ENCODE data around the gene SMIM14.
A peak's percentile ranks its signal among the peaks of the same experiment; 100 is the strongest.
"Not testable (repeated sequence)": the region's sequence is repeated elsewhere in the genome, so short reads cannot be mapped to it uniquely, and the experiment has no call there.

Gene SMIM14

DNA sequence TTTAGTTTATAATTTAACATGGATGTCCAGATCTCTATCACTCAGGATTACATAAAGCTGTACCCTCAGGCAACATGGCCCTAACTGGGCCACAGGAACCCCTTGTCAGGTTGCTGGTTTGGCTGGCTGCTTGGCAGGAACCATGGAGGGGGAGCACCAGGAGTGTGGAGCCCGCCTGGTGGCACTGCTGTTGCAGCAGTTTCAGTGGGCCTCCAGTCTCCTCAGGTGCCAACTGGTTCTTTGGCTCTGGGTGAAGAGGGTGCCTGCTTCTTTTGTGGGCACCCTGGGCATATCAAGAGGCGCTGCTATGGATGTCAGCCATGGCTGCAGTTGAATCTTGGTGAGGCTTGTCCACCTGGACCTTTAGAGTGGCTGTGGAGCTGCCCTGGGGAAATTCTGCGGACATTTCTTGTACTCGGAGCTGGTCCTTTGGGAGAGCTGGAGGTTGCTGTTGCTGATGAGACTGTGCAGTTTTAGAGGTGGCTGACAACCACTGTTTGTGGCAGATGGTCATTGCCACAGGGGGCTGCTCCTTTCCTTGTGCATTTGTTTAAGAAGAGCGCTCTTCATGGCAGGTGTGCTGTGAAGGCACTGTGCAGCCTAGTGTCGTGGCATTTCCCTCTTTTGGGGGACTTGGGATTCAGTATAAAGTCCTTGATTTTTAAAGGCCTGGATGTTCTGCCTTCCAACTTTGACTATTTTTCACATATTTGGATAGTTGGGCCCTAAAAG, 10.3 kb upstream of the SMIM14 start:
- no peak for DNase-seq (ENCODE audit: insufficient read length, low spot score)
- no peak for FAIRE-seq

DNA sequence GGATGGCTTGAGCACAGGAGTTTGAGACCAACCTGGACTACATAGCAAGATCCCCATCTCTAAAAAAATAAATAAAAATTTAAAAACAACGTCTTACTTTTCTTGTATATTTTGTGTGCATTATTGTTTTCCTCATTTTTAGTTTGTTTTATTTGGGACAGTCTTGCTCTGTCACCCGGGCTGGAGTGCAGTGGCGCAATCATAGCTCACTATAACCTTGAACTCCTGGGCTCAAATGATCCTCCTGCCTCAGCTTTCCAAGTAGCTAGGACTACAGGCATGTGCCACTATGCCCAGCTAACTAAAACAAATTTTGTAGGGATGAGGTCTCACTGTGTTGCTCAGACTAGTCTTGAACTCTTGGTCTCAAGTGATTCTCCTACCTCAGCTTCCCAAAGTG, 9.5 kb upstream of the SMIM14 start:
- no peak for DNase-seq (ENCODE audit: insufficient read length, low spot score)
- FAIRE-seq: no peak

DNA sequence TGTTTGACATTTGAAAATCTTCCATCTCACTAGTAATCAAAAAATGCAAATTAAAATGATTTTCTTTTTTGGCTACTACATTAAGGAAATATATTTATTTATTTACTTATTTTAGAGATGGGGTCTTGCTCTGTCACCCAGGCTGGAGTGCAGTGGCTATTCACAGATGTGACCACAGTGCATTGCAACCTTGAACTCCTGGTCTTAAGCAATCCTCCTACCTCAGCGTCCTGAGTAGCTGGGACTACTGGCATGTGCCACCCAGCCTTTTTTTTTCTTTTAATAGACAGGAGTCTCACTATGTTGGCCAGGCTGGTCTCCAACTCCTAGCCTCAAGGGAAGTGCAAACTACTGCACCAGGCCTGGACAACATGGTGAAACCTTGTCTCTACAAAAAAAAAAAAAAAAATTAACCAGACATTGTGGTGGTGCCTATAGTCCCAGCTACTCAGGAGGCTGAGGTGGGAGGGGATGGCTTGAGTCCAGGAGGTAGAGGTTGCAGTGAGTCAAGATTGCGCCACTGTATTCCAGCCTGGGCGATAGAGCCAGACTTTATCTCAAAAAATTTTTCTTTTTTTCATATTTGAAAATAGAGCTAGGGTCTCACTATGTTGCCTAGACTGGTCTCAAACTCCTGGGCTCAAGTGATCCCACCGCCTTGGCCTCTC, 4.4 kb upstream of the SMIM14 start:
- DNase-seq (ENCODE audit: insufficient read length, low spot score): no peak
- no peak for FAIRE-seq

DNA sequence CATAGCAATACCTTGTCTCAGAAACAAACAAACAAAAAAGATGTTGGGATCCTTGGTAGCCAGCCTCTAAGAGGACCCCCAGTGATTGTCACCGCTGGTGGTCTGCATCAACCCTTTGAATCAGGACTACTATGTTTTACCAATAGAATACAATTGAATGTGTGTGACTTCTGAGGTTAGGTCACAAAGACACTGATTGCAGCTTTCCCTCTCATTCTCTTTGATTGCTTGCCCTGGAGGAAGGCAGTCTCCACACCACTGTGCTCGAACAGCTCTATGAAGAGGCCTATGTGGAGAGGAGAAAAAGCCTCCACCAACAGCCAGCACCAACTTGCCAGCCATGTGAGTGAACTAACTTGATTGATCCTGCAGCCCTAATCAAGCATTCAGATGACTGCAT, 2.8 kb upstream of the SMIM14 start:
- FAIRE-seq: no peak
- DNase-seq (ENCODE audit: insufficient read length, low spot score): no peak

DNA sequence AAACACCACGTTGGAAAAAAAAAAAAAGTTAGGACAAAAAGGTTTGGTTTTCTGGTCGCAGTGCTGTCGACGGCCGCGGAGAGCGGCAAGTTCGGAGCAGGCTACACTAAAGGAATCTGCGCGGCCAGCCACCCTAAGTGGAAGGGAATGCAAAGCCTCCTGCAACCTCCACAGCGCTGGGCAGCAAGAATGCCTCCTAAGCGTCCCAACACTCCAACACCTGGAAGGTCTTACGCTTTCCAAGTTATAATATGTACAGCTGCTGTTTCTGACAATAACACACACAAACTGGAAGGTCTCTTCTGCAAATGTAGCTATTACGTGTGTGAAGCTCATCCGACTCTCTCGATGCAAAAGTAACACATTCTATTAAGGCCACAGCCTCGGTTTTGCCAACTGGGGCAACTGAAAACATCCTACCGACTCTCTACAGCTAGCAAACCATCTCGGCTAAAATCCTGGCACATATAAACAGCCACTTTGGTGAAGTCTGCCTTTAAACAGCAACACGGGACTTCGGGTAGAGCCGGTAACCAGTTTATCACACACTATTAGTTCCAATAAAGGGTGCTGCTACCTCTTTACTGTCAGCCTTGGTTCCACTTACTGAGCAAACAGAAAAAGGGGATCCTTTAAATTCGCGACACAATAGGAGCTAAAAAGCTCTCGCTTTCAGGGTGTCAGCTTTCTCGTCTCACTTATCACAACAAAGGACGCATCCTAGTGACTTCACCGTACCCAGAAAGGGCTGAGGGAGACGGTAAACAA, 895 bp downstream of the SMIM14 start:
- FAIRE-seq: peak; percentile 72

DNA sequence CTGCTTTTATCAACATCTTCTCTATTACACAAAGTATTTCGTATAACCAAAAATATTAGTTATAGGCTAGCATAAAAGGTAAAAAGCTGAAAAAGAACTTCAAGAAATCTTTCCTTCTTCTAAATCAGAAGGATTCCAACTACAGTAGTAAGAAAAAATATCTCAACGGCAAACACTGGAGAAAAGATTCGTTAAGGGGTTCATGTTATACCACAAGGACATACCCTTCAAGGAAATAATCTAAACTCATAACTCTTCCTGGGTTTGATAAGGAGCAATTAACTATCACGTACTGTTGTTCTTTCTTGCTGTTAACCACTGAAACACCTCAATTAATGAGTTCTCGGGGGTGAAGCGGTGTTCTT, 1.5 kb downstream of the SMIM14 start:
- no peak for FAIRE-seq

More for the DNA sequence above, 895 bp downstream of the SMIM14 start:
- DNase-seq (ENCODE audit: insufficient read length, low spot score): no peak

DNA sequence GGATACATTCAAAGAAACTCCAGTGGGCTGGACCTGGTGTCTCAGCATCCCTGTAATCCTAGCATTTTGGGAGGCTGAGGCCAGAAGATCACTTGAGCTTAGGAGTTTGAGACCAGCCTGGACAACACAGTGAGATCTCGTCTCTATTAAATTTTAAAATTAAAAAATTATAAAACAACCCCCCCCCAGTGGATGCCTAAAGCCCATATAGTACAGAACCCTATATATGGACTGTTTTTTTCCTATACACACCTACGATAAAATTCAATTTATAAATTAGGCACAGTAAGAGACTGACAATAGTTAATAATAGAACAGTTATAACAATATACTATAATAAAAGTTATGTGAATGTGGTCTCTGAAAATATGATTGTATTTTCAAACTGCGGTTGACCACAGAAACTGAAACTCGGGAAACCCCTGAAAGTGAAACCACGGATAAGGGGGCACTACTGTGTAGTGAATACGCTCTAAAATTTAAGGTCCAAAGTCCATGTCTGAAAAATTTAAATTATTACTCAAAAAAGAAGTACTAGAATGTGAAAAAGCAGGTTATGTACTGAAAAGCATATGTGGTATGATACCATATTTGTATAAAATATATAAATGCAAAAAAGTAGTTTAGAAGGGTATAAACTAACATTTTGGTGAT, 2.0 kb downstream of the SMIM14 start:
- FAIRE-seq (no peak), DNase-seq (ENCODE audit: insufficient read length, low spot score) (no peak)

More for the DNA sequence above, 1.5 kb downstream of the SMIM14 start:
- no peak for DNase-seq (ENCODE audit: insufficient read length, low spot score)

DNA sequence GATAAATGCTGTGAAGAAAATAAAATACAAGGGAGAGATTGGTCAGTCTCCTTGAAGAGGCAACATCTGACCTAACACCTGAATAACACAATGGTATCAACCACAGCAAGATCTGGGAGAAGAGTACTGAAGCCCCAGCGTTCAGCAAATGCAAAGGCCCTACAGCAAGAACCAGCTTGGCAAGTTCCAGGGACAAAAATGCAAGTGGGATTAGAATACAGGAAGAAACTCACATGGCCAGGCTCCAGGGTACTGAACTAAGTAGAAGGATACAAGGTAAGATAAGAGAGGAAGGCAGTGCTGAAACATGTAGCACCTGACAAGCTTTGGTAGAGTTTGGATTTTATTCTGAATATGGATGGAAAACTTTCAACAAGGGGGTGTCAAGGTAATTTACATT, 3.6 kb downstream of the SMIM14 start:
- FAIRE-seq (no peak), DNase-seq (ENCODE audit: insufficient read length, low spot score) (no peak)

DNA sequence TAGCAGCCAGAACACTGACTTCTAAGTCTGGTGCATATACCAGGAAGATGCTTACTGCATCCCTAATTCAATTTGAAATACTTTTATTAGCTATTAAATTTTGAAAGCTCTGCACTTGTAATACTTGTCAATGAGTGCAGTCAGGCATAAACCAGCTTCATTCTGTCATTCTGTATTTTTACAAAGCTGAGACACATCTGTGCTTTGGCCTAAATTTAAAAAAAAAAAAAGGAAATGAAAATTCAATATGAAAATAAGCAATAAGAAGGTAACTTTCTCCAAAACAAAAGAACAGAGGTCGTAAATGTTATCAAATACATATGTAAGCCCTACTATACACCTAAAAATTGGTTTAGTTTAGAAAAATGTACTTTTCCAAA, 7.0 kb downstream of the SMIM14 start:
- FAIRE-seq (peak; percentile 52), DNase-seq (ENCODE audit: insufficient read length, low spot score) (no peak)

DNA sequence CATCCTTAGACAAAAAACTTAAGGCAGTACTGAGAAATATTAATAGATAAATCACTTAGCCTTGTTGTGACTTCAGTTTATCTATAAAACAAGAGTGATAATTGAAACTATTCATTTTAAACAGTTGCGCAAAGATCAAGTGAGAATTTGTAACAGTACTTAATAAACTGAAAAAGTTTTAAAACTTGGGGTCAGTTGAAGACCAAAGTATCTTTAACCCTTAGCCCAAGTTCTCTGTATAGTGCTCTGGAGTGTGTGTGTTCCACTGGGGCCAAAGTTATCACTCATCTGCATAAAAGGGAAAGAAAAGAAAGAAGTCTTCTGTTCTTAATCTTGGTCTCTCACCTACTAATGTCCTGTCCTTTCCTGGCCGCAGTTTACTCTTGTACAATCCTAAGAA, 11.3 kb downstream of the SMIM14 start:
- FAIRE-seq (peak; percentile 55), DNase-seq (ENCODE audit: insufficient read length, low spot score) (no peak)

DNA sequence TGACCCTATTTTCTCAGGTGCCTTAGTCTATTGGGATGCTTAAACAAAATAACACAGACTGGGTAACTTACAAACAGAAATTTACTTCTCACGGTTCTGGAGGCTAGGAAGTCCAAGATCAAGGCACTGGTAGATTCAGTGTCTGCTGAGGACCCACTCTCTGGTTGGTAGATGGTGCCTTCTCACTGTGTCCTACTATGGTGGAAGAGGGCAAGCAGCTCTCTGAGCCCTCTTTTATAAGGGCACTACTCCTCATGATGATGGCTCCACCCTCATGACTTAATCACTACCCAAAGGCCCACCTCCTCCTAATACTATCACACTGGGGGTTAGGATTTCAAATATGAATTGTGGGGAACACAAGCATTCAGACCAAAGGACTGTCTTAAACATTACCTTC, 11.8 kb downstream of the SMIM14 start:
- FAIRE-seq: no peak
- DNase-seq (ENCODE audit: insufficient read length, low spot score): no peak

DNA sequence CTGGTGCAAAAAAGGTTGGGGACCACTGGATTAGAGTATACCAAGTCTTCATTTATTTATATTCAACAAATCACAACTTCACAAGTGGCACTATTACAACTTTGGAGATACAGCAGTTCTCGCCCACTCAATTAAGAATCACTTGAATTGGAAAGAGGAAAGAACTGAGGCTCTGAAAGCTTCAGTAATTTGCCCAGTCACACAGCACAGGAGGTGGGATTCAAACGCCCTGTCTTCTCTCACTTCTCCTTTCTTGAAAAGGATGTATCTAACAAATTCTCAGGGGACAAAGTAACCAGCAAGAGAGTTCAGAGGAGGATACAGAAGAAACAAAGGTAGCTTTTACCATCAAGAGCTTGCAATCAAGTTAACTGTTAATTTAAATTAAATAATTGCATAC, 12.4 kb downstream of the SMIM14 start:
- DNase-seq (ENCODE audit: insufficient read length, low spot score): peak; percentile 19
- peak; percentile 97 for FAIRE-seq

DNA sequence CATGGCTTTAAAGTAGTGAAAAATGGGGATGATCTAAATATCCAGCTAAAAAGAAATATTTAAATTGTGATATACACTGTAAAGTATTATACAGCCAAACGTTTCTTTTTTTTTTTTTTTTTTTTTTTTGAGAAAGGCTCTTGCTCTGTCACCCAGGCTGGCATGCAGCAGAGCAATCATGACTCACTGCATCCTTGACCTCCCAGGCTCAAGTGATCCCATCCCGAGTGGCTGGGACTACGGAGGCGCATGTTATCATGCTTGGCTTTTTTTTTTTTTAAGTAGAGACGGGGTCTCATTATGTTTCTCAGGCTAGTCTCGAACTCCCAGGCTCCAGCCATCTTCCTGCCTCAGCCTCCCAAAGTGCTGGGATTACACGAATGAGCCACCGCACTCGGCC, 17.1 kb downstream of the SMIM14 start:
- FAIRE-seq (no peak), DNase-seq (ENCODE audit: insufficient read length, low spot score) (no peak)

DNA sequence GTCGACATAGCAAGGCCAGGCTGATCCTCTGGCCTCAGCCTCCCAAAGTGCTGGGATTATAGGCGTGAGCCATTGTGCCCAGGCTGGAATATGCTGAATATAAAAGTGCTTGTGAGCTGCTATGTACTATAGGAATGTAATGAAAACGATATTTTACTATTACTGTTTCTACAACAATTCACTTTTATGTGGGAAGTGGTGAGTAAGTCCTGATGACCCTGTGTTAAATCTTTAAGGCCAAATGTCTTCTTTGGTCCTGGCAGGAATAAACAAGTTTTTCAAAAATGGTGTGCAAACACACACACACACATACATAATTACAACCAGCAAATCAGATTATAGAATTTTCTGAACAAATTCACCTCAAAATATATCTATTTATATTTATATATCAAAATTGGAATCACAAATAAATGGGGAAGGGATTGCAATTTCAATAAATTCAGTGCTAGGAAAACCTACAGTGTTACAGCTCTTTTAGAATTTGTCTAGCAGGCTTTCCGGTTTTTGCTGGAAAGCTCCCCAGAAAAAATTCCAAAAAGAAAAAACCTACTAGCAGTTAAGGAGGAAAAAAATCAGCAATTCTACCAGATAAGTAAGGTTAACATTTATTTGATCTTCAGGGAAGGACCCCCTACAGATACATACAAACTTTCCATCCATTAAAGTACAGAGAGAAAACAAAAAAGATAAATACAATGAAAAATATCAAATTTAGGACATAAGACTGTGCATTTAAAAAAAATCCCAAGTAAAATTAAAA, 17.9 kb downstream of the SMIM14 start:
- no peak for DNase-seq (ENCODE audit: insufficient read length, low spot score)
- no peak for FAIRE-seq

DNA sequence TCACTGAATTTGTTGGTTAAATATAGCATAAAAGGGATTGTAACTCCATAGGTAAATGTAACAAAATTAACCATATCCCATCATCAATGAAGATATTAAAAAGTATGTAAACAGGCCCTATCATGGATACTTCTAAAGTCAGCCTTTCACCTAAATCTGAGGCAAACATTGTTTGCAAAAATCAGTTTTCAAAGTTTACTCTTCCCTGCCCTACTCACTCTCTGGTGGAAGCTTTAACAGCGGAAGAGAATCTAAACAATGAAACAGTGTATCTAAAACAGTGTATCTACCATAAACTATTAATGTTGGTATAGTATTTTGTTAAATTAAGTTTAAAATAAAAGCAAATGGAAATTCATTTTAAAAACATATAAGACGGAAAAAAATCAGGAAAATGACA, 21.1 kb downstream of the SMIM14 start:
- DNase-seq (ENCODE audit: insufficient read length, low spot score): no peak
- no peak for FAIRE-seq

DNA sequence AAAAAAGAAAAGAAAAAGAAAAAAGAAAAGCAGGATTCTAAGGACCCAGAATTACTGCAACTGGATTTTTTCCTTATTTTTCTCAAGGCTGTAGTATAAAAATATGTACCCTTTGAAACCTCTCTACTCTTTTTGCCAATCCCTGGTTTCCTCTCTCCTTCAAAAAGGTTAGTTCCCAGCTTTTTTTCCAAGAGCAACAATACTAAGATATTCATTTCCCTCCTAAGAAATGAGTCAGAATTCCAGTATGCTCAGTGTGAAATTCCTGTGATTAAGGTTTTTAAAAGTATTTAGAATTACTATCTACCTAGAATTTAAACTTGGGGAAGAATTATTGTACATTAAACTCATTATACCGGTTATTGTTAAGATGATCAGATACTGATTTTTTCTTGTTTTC, 22.0 kb downstream of the SMIM14 start:
- peak; percentile 70 for FAIRE-seq
- DNase-seq (ENCODE audit: insufficient read length, low spot score): no peak

DNA sequence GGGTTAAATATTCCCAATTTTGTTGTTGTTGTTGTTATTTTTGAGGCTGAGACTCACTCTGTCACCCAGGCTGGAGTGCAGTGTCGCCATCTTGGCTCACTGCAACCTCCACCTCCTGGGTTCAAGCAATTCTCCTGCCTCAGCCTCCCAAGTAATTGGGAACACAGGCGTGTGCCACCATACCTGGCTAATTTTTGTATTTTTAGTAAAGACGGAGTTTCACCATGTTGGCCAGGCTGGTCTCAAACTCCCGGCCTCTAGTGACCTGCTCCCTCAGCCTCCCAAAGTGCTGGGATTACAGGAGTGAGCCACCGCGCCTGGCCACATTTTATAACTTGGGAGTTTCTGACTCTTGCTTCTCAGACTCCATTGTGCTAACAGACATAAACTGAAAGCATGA, 22.6 kb downstream of the SMIM14 start:
- not testable (repeated sequence) for DNase-seq (ENCODE audit: insufficient read length, low spot score); FAIRE-seq

DNA sequence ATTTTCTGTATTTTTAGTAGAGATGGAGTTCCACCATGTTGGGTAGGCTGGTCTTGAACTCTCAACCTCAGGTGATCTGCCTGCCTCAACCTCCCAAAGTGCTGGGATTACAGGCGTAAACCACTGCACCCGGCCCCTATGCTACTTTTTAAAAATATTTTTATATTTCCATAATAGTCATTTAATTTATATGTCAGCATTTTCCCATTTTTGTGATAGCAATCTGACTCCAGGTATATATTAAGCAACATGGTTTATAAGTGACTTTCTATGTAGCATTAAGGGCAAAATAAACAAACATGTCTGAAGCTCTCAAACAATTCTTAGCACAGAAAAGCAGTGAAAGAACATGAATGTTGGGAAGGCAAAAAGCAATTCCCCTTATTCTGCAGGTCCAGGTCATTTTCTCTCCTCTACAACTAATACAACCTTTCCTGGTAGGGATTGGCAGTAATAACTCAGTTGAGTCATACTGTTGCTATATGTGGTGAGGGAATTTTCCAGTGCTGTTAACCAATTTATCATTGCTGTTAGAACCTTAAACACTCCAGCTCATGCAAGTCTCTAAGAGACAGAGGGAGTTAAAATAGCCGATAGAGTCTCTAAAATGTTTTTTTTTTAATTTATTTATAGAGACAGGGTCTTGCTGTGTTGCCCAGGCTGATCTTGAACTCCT, 24.0 kb downstream of the SMIM14 start:
- FAIRE-seq: peak; percentile 79
- no peak for DNase-seq (ENCODE audit: insufficient read length, low spot score)

DNA sequence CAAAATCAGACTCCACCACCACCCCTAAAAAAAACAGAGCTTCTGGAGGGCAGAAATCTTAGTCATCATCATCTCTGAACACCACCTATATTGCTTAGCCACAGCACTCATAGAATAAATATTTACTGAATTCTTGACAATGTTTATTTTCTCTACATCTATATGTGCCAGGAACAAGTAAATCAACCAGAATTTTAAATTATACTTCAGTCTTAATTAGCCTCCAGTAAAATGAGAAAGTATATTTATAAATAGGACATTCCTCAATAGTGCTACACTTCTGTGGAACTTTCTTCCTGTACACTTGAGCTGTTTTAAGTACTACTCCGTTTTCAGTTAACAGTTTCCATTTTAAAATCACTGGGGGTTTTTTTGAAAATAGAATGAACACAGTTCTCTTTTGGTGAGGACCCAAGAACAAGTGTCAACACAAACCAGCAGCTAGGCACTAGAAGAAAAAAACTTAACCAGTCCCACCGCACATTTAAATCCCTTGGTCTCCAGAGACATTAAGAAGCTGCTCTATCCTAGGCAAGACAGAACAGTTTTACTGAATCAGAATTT, 25.5 kb downstream of the SMIM14 start:
- FAIRE-seq: peak; percentile 91
- no peak for DNase-seq (ENCODE audit: insufficient read length, low spot score)

DNA sequence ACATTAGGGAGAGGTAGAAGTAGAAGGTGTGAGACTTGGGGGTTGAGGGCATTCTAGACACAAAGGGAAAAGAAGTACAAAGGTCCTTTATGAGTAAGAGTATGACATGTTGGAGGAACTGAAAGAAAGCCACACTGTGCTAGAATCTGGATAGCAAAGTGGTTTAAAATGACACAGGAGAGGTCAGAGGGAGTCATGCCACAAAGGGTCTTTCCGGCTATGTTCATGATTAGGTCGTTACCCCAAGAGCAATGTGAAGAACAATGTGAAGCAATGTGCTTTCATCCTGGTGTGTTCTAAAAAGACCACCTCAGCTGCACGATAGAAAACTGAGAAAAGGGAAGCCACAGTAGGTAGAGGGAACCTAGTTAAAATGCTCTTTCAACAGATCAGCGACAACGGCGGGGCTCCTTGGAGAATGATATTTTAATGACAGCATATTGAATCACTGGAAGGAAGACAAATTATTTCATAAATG, 29.2 kb downstream of the SMIM14 start:
- FAIRE-seq (peak; percentile 100), DNase-seq (ENCODE audit: insufficient read length, low spot score) (no peak)

All from GM19239 (cell line).